Spleen (tissue), 11 donors: ENCODE measurements around the gene PKP4. TPM values are rescaled to one million over a fixed set of nuclear protein-coding genes. Genes with fewer than 3 reads are reported as not detected.

Source experiments
- DNase-seq: peaks from one replicate; pipeline ENCODE4 v3.0.0-alpha.2; 2020
- H3K27ac ChIP-seq, 8 donors: fragments of 200-600 bp; sonication (generic) in 7 of 8; 1 replicate in 4 of 8; 2 replicates in 4 of 8; pipeline versions ENCODE4 v1.5.0 to v1.8.0; 2016 to 2021; ENCODE audit warnings: inconsistent platforms in 4 of 8, mild to moderate bottlenecking in 4 of 8, moderate library complexity in 1 of 8
- H3K27me3 ChIP-seq, 7 donors: fragments of 200-600 bp; sonication (generic) in 6 of 7; replicated peaks in 1 of 7; 1 replicate in 4 of 7; 2 replicates in 3 of 7; pipeline versions ENCODE4 v1.5.0 to v1.8.0; 2016 to 2021; ENCODE audit warnings: inconsistent platforms in 3 of 7, mild to moderate bottlenecking in 1 of 7
- H3K36me3 ChIP-seq, 6 donors: fragments of 200-600 bp; sonication (generic) in 5 of 6; 1 replicate in 4 of 6; 2 replicates in 2 of 6; pipeline versions ENCODE4 v1.5.0 to v1.8.0; 2016 to 2021; ENCODE audit warnings: inconsistent platforms in 2 of 6
- H3K4me1 ChIP-seq, 6 donors: fragments of 200-600 bp; sonication (generic) in 5 of 6; 1 replicate in 3 of 6; 2 replicates in 3 of 6; pipeline versions ENCODE4 v1.5.0 to v1.8.0; 2016 to 2021; ENCODE audit warnings: inconsistent platforms in 3 of 6
- H3K4me3 ChIP-seq, 8 donors: fragments of 200-600 bp; sonication (generic) in 7 of 8; 1 replicate in 4 of 8; 2 replicates in 4 of 8; pipeline versions ENCODE4 v1.5.0 to v1.8.0; 2016 to 2021; ENCODE audit warnings: inconsistent platforms in 4 of 8, mild to moderate bottlenecking in 4 of 8, moderate library complexity in 2 of 8
- H3K9me3 ChIP-seq, 8 donors: fragments of 200-600 bp; sonication (generic) in 7 of 8; 1 replicate in 4 of 8; 2 replicates in 4 of 8; pipeline versions ENCODE4 v1.5.0 to v1.8.0; 2016 to 2021; ENCODE audit warnings: inconsistent platforms in 4 of 8
- CTCF ChIP-seq, 11 experiments: fragments of 200-600 bp in 7 of 11; fragments of 450-650 bp in 4 of 11; sonication (generic) in 4 of 11; IDR thresholded peaks in 8 of 11; conservative IDR thresholded peaks in 3 of 11; 1 replicate in 7 of 11; 2 replicates in 4 of 11; pipeline versions ENCODE4 v1.4.0 to v1.8.0; 2016 to 2021; ENCODE audit warnings: antibody characterized with exemption in 11 of 11, inconsistent platforms in 4 of 11, mild to moderate bottlenecking in 1 of 11
- POLR2A ChIP-seq, 3 donors: fragments of 450-650 bp; IDR thresholded peaks; one replicate each; pipeline ENCODE4 v1.5.1; 2017; ENCODE audit warnings: antibody characterized with exemption in 3 of 3, mild to moderate bottlenecking in 1 of 3
- POLR2AphosphoS5 ChIP-seq, 3 donors: sonication (generic); formaldehyde crosslinking; IDR thresholded peaks; one replicate each; pipeline ENCODE4 v1.5.1; 2017; ENCODE audit warnings: antibody characterized with exemption in 3 of 3
- WGBS, 5 donors: extraction: QIAGEN DNeasy Blood & Tissue Kit in 3 of 5; methylation state at CpG; one replicate each; pipeline versions ENCODE4 v1.1.5 to v1.1.7; 2013 to 2018; 5-methylcytosine and 5-hydroxymethylcytosine counted together
- intact Hi-C: fragments of 100-400 bp; cut with DNase I; formaldehyde crosslinking; loops from one replicate; pipeline ENCODE4 v1.15.0; 2023; ENCODE audit warnings: low total_unique reads
- polyA plus RNA-seq, 3 donors: library from polyadenylated mRNA; stranded (reverse); fragments of 200-250 nt; gene quantifications; one replicate each; pipeline ENCODE4 v1.2.1, GENCODE V29; 2013
- total RNA-seq, 7 donors: library from RNA; depleted of rRNA in 3 of 7; stranded (reverse); fragments of >200 nt in 3 of 7; fragmentation: NEBNext Ultra II Directional in 4 of 7; extraction: Animal tissue kit (Norgen Biotek cat#: 25700) in 4 of 7; gene quantifications; one replicate each; pipeline versions ENCODE4 v1.1.0 to v1.2.1, GENCODE V29; 2016 to 2021
- donor health status: healthy with polysubstance abuse.
- donor health status: DM: no; HTN: no; CAD: no; lungs with moderate emphysema.
- donor health status: DM: no; HTN: no; CAD: no.
- donor health status: Bipolar disorder and iron deficiency.
- donor health status: healthy.
- donor health status: DM: no; HTN: no; CAD: no.
- donor health status: DM: yes; HTN: yes; CAD: no.

Gene PKP4
- total and polyA plus RNA-seq, 10 donors: 4.9 to 53.5 (median 29.2) TPM

GRCh38 chr2:158484892-158485556 lies 28.3 kb downstream of the PKP4 start:
- TF ChIP-seq POLR2AphosphoS5 (IDR thresholded peaks at IDR 0.05): no peak
- TF ChIP-seq CTCF (IDR thresholded peaks at IDR 0.05 in 8 of 11, conservative IDR thresholded peaks at IDR 0.05 in 3 of 11): no peak
- no peak for TF ChIP-seq POLR2A (IDR thresholded peaks at IDR 0.05)
- Histone ChIP-seq H3K27ac (no peak overlapping the region), H3K27me3 (no peaks in the 10 kb centered on the region), H3K36me3 (no peaks in the 10 kb centered on the region), H3K4me3 (no peak overlapping the region), H3K4me1 (peaks cover 0 to 24% (median 9%) of the 10 kb centered on the region in 6 donors), H3K9me3 (no peaks in the 10 kb centered on the region)
- no peak for DNase-seq
- WGBS, 5 donors: 64 to 85% (median 72%) methylated on average over 8 of the region's 8 CpGs
- intact Hi-C loops: no loop called here

- Histone ChIP-seq H3K4me3 (no peak overlapping the region), H3K27me3 (no peaks in the 10 kb centered on the region), H3K36me3 (no peaks in the 10 kb centered on the region), H3K27ac (no peak overlapping the region), H3K9me3 (no peaks in the 10 kb centered on the region), H3K4me1 (peaks cover 0 to 24% (median 9%) of the 10 kb centered on the region in 6 donors)
- TF ChIP-seq CTCF (IDR thresholded peaks at IDR 0.05 in 8 of 11, conservative IDR thresholded peaks at IDR 0.05 in 3 of 11) (no peak), POLR2A (IDR thresholded peaks at IDR 0.05) (no peak), POLR2AphosphoS5 (IDR thresholded peaks at IDR 0.05) (no peak)
- WGBS, 5 donors: 78 to 95% (median 86%) methylated on average over 3 of the region's 3 CpGs
- DNase-seq: no peak
- intact Hi-C loops: no loop called here
Observed at GRCh38 chr2:158486150-158486969, 29.6 kb downstream of the PKP4 start.

DNA sequence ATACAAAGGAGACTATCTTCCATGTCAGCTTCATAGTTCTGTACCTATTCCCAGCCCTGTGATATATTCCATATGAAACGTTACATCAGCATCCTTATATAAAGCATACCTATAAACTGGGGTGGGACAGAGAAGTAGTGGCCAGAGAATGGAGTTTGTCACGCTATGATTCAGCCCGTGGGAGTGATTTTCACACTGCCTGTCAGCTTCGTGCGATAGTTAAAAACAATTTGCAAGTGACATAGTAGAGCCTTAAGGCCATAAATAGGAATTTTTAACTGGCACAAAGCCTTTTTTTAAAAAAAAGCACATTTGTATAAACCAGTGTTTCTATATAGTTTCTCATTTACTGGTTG lies 30.2 kb downstream of the PKP4 start:
- peaks cover 0 to 24% (median 9%) of the 10 kb centered on the region in 6 donors for H3K4me1 ChIP-seq
- H3K4me3 ChIP-seq: no peak overlapping the region
- no peaks in the 10 kb centered on the region for H3K27me3 ChIP-seq
- 69 to 85% (median 72%) methylated on average over 5 of the region's 5 CpGs for WGBS, 5 donors
- intact Hi-C loops: no loop called here
- H3K27ac ChIP-seq: no peak overlapping the region
- no peaks in the 10 kb centered on the region for H3K36me3 ChIP-seq
- TF ChIP-seq POLR2AphosphoS5 (IDR thresholded peaks at IDR 0.05) (no peak), CTCF (IDR thresholded peaks at IDR 0.05 in 8 of 11, conservative IDR thresholded peaks at IDR 0.05 in 3 of 11) (no peak), POLR2A (IDR thresholded peaks at IDR 0.05) (no peak)
- H3K9me3 ChIP-seq: no peaks in the 10 kb centered on the region
- DNase-seq: no peak

DNA sequence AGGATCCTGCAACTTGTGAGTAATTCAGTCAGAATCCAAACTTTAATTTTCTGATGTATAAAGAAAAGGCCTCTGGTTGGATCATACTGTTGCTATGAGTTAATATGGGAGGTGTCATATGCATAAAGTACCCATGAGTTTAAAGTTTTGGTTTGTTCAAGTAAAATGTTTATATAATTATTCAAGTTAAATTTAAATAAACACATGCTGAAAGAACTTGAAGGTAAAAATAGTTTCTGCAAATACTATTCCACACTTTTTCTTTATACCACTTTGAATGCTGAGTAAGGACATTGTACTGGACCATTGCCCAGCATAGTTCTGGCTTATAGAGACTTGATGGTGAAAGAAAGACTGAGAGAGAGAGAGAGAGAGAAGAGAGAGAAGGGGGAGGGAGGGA lies 30.7 kb downstream of the PKP4 start:
- no peak overlapping the region for H3K4me3 ChIP-seq
- no peak for TF ChIP-seq POLR2A (IDR thresholded peaks at IDR 0.05)
- intact Hi-C loops: no loop called here
- peaks cover 0 to 24% (median 9%) of the 10 kb centered on the region in 6 donors for H3K4me1 ChIP-seq
- DNase-seq: no peak
- no peaks in the 10 kb centered on the region for H3K36me3 ChIP-seq
- H3K9me3 ChIP-seq: no peaks in the 10 kb centered on the region
- H3K27ac ChIP-seq: no peak overlapping the region
- no peaks in the 10 kb centered on the region for H3K27me3 ChIP-seq
